ENCODE results near the gene FOSB. TPM values are rescaled to one million over a fixed set of nuclear protein-coding genes. Genes with fewer than 3 reads are reported as not detected.
"Not testable (repeated sequence)": the region's sequence is repeated elsewhere in the genome, so short reads cannot be mapped to it uniquely, and the experiment has no call there.

Gene FOSB
- total and polyA plus RNA-seq, 2 donors: 10.4 to 128 TPM

DNA sequence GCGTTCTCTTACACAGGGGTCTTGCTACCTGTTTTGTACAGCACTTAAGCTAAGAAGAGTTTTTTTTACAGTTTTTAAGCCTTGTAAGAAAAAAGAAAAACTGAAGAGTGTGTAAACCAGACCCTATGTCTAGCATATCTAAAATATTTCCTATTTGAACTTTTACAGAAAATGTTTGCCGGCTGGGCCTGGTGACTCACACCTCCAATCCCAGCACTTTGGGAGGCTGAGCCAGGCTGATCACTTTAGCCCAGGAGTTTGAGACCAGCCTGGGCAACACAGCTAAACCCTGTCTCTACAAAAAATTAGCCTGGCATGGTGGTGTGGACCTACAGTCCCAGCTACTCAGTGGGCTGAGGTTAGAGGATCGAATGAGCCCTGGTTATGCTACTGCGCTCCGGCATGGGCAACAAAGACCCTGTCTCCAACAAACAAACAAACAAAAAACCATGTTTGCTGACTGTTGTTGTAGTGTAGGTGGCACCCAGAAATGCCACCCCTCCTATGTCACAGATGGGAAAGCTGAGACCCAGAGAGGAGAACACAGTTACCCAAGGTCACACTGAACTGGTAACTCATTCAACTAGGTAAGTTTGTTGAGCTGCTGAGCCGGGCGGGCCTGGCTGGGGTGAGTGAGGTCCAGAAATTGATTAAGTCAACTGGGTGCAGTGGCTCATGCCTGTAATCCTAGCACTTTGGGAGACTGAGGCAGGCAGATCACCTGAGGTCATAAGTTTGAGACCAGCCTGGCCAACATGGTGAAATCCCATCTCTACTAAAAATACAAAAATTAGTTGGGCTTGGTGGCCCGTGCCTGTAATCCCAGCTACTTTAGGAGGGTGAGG lies 37.6 kb downstream of the FOSB start:
- no peak for DNase-seq (ENCODE audit: extremely low spot score)
- Histone ChIP-seq H3K4me3 (ENCODE audit: low read depth, low read length) (no peak overlapping the region), H3K36me3 (ENCODE audit: insufficient read depth) (no peaks in the 10 kb centered on the region), H3K4me1 (ENCODE audit: insufficient read depth) (no peaks in the 10 kb centered on the region), H3K27ac (ENCODE audit: low read depth) (no peak overlapping the region)
- WGBS: 82% methylated on average over 8 of the region's 8 CpGs

DNA sequence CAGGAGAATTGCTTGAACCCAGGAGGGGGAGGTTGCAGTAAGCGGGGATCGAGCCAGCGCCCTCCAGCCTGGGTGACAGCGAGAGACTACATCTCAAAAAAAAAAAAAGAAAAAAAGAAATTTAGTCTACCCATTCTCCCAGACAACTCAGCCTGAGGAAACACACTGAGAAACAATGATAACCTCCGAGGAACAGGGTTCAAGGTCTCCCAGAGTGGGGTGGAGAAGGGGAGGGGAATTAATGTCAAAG lies 38.1 kb downstream of the FOSB start:
- peak overlapping the region; percentile 59 for H3K27ac ChIP-seq (ENCODE audit: low read depth)
- 61% methylated on average over 5 of the region's 5 CpGs for WGBS
- H3K4me1 ChIP-seq (ENCODE audit: insufficient read depth): no peaks in the 10 kb centered on the region
- DNase-seq (ENCODE audit: extremely low spot score): no peak
- H3K4me3 ChIP-seq (ENCODE audit: low read depth, low read length): no peak overlapping the region
- H3K36me3 ChIP-seq (ENCODE audit: insufficient read depth): no peaks in the 10 kb centered on the region

DNA sequence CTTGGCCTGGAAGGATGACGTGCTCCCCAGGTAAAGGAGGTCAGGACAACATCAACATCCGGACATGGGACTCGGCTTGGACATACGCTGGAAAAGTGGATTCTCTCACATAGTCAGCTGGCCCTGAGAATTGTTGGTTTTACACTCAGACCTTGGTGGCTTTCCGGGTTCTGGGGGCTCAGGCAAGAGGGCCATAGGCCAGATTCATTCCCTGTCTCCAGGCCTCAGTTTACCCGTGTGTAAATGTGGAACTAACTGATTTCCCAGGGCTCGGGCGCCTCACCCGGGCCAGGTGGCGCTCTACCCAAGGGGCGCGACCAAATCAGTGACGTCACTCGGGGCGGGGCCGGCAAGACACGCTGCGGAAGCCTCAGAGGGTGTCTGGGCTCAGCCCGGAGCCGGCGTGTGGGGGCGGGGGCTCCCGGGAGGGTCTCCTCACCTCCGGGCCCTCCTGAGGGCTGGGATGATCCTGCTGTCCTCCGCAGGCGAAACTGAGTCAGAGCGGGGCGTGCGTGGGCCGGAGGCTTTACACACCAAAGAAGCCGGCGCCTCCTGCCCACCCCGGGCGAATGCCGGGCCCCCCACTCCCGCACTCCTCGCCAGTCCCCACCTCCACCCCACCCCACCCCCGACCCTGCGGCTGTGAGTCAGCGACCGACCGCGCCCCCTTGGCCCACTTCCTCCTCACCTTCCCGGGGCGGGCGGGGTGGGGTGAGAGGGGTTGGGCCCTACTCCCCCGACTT lies 38.6 kb downstream of the FOSB start:
- Histone ChIP-seq H3K4me1 (ENCODE audit: insufficient read depth) (no peaks in the 10 kb centered on the region), H3K27ac (ENCODE audit: low read depth) (peak overlapping the region; percentile 84), H3K36me3 (ENCODE audit: insufficient read depth) (no peaks in the 10 kb centered on the region), H3K4me3 (ENCODE audit: low read depth, low read length) (peak overlapping the region; percentile 93)
- peak; percentile 80 for DNase-seq (ENCODE audit: extremely low spot score)
- under 1% methylated on average over 47 of the region's 47 CpGs for WGBS

DNA sequence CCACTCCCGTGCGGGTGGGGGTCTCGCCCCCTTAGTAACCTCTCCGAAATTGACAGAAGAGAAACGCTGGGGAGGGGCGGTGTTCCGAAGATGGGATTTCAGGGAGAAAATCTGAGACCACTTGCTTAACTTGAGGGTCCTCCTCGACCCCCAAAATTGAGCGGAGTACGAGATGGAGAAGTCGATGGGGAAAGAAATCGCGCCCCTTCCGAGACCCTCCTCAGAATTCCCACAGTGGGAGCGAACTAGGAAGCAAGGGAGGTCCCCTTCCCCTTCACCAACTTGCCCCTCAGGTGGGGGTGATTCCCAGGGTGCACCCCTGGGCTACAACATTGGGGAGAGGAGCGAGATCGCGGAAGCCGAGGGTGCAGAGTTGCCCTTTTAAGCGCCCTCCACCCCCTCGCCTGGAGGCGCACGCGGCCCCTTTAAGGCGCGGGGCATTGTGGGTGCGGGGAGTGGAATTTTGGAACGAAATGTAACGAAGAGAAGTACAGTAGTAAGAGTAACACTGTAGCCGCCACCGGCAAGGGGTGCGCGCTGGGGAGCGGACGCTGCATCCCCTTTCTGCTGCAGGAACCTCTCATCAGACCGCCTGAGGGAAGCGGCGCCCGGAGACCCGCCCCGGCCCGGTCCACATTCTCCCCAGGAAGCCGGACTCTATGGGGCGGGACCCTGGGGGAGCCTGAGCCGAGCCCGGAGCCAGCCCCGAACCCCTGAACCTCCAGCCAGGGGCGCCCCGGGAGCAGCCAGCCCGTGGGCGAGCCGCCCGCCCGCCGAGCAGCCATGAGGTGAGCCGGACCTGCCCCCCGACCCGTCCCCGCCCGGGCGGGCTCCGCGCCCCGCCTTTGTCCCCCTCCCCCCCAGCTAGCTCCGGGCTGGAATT lies 39.4 kb downstream of the FOSB start, which contains the start of gene VASP:
Gene VASP (plus strand): TSS at position 491 of the 883 bp plus-strand sequence. CDS start 293 bp downstream, at position 784.
- H3K36me3 ChIP-seq (ENCODE audit: insufficient read depth): no peaks in the 10 kb centered on the region
- no peaks in the 10 kb centered on the region for H3K4me1 ChIP-seq (ENCODE audit: insufficient read depth)
- under 1% methylated on average over 65 of the region's 65 CpGs for WGBS
- peak within 1 kb of the TSS; percentile 84 for H3K27ac ChIP-seq (ENCODE audit: low read depth)
- peak within 1 kb of the TSS; percentile 93 for H3K4me3 ChIP-seq (ENCODE audit: low read depth, low read length)
- DNase-seq (ENCODE audit: extremely low spot score): peak; percentile 69

DNA sequence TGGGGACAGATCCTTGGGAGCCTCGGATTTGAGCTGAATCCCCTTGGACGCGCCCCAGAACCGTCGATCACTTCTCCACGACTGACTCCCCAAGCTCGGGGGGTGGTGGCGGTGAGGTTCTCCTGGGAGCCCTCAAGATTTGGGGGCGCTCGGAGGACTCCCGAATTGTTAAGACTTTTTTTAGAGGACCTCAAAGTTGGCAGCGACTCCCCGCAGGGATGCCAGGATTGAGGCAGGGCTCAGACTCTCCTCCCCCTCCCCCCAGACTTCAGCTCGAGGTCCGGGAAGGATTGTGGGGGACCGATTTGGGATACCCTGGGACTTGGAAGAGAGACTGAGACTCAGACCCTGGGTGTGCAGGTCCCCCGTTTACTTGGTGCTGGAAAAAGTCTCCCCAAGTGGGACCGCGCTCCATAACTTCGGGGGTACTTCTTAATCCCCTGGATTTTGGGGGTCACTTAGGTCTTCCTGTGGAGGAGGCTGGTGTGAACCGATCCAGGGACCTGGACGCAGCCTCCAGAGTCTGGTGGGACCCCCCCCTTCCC lies 40.1 kb downstream of the FOSB start:
- Histone ChIP-seq H3K27ac (ENCODE audit: low read depth) (peak overlapping the region; percentile 84), H3K36me3 (ENCODE audit: insufficient read depth) (no peaks in the 10 kb centered on the region), H3K4me1 (ENCODE audit: insufficient read depth) (no peaks in the 10 kb centered on the region), H3K4me3 (ENCODE audit: low read depth, low read length) (peak overlapping the region; percentile 93)
- WGBS: under 1% methylated on average over 22 of the region's 22 CpGs
- no peak for DNase-seq (ENCODE audit: extremely low spot score)

DNA sequence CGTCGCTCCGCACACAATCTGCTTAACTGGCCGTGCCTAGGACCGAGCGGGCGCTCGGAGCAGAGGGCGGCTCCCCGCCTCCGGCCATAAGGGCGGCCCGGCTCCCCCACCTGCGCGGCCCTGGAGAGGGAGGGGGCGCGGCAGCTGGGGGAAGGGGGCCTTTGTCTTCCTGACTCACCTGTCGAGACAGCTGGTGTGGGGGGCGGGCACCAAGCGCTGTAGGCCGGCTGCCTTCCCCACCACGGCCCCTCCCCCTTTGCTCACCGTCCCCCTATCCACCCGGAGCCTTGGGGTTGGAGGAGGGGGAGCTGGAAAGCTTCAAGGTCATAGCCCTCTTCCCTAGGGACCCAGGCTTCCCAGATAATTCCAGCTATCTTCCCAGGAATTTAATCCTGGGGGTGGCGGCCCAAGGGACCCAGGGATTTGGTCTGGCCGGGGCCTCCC lies 40.6 kb downstream of the FOSB start:
- under 1% methylated on average over 26 of the region's 26 CpGs for WGBS
- Histone ChIP-seq H3K4me1 (ENCODE audit: insufficient read depth) (no peaks in the 10 kb centered on the region), H3K36me3 (ENCODE audit: insufficient read depth) (no peaks in the 10 kb centered on the region), H3K4me3 (ENCODE audit: low read depth, low read length) (peak overlapping the region; percentile 93), H3K27ac (ENCODE audit: low read depth) (peak overlapping the region; percentile 84)
- no peak for DNase-seq (ENCODE audit: extremely low spot score)

DNA sequence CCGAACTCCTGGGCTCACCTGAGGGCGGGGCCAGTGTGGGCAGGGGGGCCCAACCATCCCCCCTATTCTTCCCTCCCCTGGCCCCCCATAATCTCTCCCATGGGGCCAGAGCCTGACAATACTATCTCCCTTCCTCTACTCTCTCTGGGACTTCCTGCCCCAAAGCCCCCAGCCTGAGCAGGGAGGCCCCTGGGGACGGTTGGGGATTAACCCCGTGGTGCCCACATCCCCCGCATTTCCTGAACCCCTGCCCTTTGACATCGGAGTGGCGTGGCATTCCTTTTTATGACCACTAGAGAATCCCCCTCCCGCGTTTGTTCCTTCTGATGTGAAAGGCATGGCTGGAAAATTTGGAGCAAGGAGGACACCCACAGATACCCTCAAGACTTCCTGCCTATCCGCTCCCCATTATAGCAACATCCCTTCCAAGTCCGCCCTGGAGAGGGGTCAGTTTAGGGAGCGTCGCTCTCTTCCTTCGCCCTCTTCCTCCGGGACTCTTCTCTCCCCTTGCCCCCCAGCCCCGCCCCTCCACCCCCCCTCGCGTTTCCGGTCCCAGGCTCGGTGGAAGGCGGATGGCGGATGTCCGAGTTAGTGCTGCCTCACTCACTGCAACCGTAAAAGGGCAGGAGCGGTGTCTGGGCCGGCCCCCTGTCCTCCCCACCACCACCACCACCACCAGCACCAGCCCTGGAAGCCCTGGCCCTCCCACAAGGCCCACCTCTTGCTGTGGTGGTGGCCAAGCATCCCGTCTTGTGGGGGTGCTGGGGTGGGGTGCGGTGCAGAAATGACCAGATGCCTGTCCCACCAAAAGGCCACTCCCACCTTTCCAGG lies 41.3 kb downstream of the FOSB start:
- peak overlapping the region; percentile 84 for H3K27ac ChIP-seq (ENCODE audit: low read depth)
- H3K4me3 ChIP-seq (ENCODE audit: low read depth, low read length): peak overlapping the region; percentile 93
- no peaks in the 10 kb centered on the region for H3K36me3 ChIP-seq (ENCODE audit: insufficient read depth)
- DNase-seq (ENCODE audit: extremely low spot score): no peak
- under 1% methylated on average over 28 of the region's 28 CpGs for WGBS
- no peaks in the 10 kb centered on the region for H3K4me1 ChIP-seq (ENCODE audit: insufficient read depth)

DNA sequence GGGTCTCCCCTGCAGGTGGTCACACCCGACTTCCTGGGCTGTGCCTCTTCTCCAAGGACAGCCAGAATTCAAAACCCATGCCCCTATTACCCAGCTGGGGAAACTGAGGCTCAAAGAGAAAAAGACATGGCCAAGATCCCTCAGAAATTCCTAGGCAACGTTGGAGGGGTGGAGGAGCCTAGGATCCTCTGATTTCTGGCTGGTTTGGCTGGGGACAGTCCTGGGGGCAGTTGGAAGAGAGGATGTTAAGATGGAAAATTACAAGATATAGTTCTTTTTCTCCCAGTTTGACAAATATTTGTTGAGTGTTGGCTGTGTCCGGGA lies 41.9 kb downstream of the FOSB start:
- DNase-seq (ENCODE audit: extremely low spot score): no peak
- Histone ChIP-seq H3K36me3 (ENCODE audit: insufficient read depth) (no peaks in the 10 kb centered on the region), H3K27ac (ENCODE audit: low read depth) (peak overlapping the region; percentile 84), H3K4me1 (ENCODE audit: insufficient read depth) (peaks cover 1% of the 10 kb centered on the region), H3K4me3 (ENCODE audit: low read depth, low read length) (peak overlapping the region; percentile 93)
- WGBS: 5% methylated on average over 3 of the region's 3 CpGs

DNA sequence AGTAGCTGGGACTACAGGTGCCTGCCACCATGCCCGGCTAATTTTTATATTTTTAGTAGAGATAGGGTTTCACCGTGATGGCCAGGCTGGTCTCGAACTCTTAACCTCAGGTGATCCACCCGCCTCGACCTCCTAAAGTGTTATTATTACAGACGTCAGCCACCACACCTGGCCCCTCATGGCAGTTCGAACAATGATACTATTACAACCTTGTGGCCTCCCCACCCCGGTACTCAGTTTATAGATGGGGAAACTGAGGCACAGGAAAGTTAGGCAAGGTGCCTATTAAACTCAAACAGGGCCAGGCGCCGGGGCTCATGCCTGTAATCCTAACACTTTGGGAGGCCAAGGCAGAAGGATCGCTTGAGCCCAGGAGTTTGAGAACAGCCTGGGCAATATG lies 42.6 kb downstream of the FOSB start:
- not testable (repeated sequence) for H3K27ac ChIP-seq (ENCODE audit: low read depth); H3K4me3 ChIP-seq (ENCODE audit: low read depth, low read length); H3K4me1 ChIP-seq (ENCODE audit: insufficient read depth); DNase-seq (ENCODE audit: extremely low spot score); H3K36me3 ChIP-seq (ENCODE audit: insufficient read depth)
- 83% methylated on average over 11 of the region's 11 CpGs for WGBS

DNA sequence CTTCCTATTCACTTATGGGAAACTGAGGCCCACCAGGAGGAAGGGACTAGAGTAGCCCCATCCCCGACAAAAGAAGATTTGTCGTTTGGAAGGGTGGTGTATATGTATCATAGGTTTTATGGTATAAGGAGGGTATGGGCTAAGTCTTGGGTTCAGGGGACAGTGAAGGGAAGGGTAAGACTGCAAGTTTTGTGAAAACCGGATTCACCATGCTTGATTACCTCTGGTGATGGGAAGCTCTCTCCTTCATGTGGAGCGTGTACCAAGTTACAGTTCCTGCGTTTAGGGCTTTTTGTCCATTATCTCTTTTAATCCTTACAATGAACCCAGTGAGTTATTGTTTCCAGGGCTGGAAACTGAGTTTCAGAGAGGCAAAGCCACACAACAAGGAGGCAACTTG lies 43.3 kb downstream of the FOSB start:
- no peak overlapping the region for H3K4me3 ChIP-seq (ENCODE audit: low read depth, low read length)
- 89% methylated on average over 5 of the region's 5 CpGs for WGBS
- DNase-seq (ENCODE audit: extremely low spot score): no peak
- peaks cover 3% of the 10 kb centered on the region for H3K4me1 ChIP-seq (ENCODE audit: insufficient read depth)
- H3K36me3 ChIP-seq (ENCODE audit: insufficient read depth): no peaks in the 10 kb centered on the region
- no peak overlapping the region for H3K27ac ChIP-seq (ENCODE audit: low read depth)

DNA sequence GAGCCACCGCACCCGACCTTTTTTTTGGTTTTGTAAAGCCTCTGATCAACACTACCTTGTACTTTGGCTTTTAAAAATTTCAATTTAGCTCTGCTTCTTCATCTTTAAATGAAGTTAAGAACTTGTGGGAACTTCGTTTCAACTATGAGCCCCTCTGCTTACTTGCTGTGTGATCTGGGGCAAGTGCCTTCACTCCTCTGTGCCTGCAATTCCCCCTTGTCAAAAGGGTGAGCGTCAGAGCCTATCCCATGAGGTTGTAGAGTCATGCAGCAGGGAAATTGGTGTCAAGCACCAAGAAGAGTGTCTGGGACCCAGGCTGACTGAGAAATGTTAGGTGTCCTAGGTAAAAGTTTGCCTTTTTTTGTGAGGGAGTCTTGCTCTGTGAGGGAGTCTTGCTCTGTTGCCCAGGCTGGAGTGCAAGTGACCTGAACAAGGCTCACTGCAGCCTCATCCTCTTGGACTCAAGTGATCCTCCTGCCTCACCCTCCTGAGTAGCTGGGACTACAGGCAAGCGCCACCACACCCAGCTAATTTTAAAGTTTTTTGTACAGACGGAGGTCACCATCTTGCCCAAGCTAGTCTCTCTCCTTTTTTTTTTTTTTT lies 45.2 kb downstream of the FOSB start:
- Histone ChIP-seq H3K27ac (ENCODE audit: low read depth) (no peak overlapping the region), H3K4me1 (ENCODE audit: insufficient read depth) (peaks cover 3% of the 10 kb centered on the region), H3K4me3 (ENCODE audit: low read depth, low read length) (no peak overlapping the region), H3K36me3 (ENCODE audit: insufficient read depth) (no peaks in the 10 kb centered on the region)
- no peak for DNase-seq (ENCODE audit: extremely low spot score)
- WGBS: 85% methylated on average over 6 of the region's 6 CpGs

DNA sequence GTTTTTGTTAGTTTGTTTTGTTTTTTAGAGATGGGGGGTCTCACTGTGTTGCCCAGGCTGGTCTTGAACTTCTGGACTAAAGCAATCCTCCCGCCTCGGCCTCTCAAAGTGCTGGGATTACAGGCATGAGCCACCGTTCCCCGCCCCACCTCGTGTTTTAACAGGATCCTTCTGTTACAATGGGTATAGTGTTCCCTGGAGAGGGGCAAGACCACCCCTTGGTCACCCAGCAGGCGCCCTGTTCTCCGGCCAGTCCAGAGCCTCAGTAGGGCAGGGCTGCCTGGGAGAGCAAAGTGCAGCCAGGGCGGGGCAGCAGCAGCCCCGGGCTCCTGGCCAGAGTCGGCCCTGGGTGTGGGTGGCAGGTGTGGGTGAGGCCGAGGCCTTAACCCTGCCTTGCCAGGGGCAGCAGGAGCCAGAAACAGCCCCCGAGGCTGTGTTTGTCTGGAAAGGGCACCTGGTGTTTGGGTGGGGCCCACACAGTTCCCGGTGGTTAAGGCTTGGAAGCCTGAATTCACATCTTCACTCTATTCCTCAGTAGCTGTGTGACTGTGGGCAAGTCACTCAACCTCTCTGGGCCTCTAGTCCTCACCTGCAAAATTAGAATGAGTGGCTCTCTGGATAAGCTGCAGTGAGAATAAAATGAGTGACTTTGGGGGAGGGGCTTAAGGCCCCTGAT lies 46.7 kb downstream of the FOSB start:
- H3K4me1 ChIP-seq (ENCODE audit: insufficient read depth): peaks cover 3% of the 10 kb centered on the region
- no peak overlapping the region for H3K27ac ChIP-seq (ENCODE audit: low read depth)

More for the DNA sequence above, 46.7 kb downstream of the FOSB start:
- 58% methylated on average over 13 of the region's 13 CpGs for WGBS
- Histone ChIP-seq H3K4me3 (ENCODE audit: low read depth, low read length) (no peak overlapping the region), H3K36me3 (ENCODE audit: insufficient read depth) (no peaks in the 10 kb centered on the region)
- no peak for DNase-seq (ENCODE audit: extremely low spot score)

Measured in urinary bladder (tissue), 4 donors.